ENCODE results near the gene IL26. TPM values are rescaled to one million over a fixed set of nuclear protein-coding genes. Genes with fewer than 3 reads are reported as not detected.

IL26 gene, protein sequence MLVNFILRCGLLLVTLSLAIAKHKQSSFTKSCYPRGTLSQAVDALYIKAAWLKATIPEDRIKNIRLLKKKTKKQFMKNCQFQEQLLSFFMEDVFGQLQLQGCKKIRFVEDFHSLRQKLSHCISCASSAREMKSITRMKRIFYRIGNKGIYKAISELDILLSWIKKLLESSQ
- not detected for total RNA-seq
- 0.25 TPM for total RNA-seq (2013)

DNA sequence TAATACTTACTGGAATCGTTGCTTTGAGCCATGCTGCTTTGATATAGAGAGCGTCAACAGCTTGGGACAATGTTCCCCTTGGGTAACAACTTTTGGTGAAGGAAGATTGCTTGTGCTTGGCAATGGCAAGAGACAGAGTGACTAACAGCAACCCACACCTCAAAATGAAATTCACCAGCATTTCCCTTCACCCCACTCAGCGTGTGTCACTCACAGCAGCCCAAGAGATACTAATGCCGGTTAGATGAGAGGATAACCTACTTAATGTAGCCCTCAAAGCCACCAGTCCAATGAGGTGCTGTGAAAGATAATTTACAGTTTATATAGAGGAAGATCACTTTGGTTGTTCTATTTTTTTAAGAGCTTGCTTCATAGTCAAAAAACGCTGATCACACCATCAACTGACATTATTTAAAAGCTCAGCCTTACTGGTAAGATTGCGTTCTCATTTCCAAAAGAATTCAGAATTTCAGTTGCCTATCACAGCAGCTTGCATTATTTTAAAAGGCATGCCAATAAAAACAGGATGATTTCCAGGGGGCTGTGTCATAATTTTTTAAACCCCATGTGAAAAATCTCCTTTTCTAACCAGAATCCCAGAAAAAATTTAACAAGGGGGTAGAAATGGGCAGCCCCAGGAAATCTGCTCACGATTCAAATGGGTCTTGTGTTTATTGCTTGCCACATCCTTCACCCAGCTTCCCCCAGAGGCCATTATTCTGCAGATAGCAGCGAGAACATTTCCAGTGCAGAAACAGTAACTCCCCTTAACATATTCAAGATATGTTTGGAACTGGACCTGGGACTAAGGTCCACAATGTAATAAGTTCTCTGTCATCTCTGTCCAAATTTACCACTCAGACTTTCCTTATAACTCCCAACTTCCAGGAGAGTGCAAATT, at the start of gene IL26:
IL26 (minus strand) TSS at position 235 of the 901 bp plus-strand sequence; CDS start at position 181, 54 bp downstream.
- H3K4me3 Mint-ChIP-seq: no peak within 1 kb of the TSS
- Histone ChIP-seq H3K4me3 (ENCODE audit: low read length) (no peak within 1 kb of the TSS), H3K36me3 (ENCODE audit: control insufficient read depth, insufficient read depth, low read length) (no peaks in the 10 kb centered on the region), H3K4me1 (ENCODE audit: control insufficient read depth, insufficient read depth, low read length) (peaks cover 4% of the 10 kb centered on the region), H3K9me3 (ENCODE audit: control insufficient read depth, insufficient read depth, low read length) (no peaks in the 10 kb centered on the region), H3K27me3 (ENCODE audit: control insufficient read depth, insufficient read depth, low read length) (no peaks in the 10 kb centered on the region), H3K27ac (ENCODE audit: low read length) (no peak within 1 kb of the TSS)
- no peaks in the 10 kb centered on the region for H3K9me3 Mint-ChIP-seq
- H3K27ac Mint-ChIP-seq: no peak within 1 kb of the TSS
- TF ChIP-seq, protein P1, sequence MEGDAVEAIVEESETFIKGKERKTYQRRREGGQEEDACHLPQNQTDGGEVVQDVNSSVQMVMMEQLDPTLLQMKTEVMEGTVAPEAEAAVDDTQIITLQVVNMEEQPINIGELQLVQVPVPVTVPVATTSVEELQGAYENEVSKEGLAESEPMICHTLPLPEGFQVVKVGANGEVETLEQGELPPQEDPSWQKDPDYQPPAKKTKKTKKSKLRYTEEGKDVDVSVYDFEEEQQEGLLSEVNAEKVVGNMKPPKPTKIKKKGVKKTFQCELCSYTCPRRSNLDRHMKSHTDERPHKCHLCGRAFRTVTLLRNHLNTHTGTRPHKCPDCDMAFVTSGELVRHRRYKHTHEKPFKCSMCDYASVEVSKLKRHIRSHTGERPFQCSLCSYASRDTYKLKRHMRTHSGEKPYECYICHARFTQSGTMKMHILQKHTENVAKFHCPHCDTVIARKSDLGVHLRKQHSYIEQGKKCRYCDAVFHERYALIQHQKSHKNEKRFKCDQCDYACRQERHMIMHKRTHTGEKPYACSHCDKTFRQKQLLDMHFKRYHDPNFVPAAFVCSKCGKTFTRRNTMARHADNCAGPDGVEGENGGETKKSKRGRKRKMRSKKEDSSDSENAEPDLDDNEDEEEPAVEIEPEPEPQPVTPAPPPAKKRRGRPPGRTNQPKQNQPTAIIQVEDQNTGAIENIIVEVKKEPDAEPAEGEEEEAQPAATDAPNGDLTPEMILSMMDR (IDR thresholded peaks at IDR 0.05): no peak
- DNase-seq: peak in 1 of 2 donors; percentile 20
- intact Hi-C loops (cut with micrococcal nuclease): no loop called here
- no peaks in the 10 kb centered on the region for H3K36me3 Mint-ChIP-seq
- H3K27me3 Mint-ChIP-seq (ENCODE audit: low read depth in 2 of 2): peaks cover 8 to 20% of the 10 kb centered on the region in 2 donors
- no peak for ATAC-seq
- H3K4me1 Mint-ChIP-seq: peaks cover 6 to 7% of the 10 kb centered on the region in 2 donors
- 49% methylated on average over 8 of the region's 8 CpGs for WGBS (ENCODE audit: insufficient coverage)

DNA sequence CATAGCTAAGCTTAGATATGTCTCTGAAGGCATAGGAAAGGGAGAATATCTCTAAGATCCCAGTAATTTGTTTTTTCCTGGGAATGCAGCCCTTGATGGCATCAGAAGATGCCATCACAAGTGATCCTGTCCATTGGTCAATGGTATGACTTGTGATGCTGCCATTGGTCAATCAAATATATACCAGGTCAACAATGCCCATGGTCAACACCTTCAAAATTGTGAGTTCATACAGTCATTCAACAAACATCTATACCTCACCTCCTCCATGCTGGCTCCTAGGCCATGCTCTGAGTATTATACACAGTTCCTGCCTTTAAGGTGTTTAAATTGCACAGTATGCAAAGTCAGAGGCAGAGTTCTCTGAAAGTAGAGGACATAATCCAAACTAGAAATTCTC, 47.1 kb upstream of the IL26 start:
- no peak overlapping the region for H3K27ac Mint-ChIP-seq
- Histone ChIP-seq H3K4me3 (ENCODE audit: low read length) (no peak overlapping the region), H3K4me1 (ENCODE audit: control insufficient read depth, insufficient read depth, low read length) (no peaks in the 10 kb centered on the region), H3K9me3 (ENCODE audit: control insufficient read depth, insufficient read depth, low read length) (no peaks in the 10 kb centered on the region), H3K27me3 (ENCODE audit: control insufficient read depth, insufficient read depth, low read length) (no peaks in the 10 kb centered on the region), H3K27ac (ENCODE audit: low read length) (no peak overlapping the region), H3K36me3 (ENCODE audit: control insufficient read depth, insufficient read depth, low read length) (no peaks in the 10 kb centered on the region)
- H3K4me1 Mint-ChIP-seq: no peaks in the 10 kb centered on the region
- TF ChIP-seq, protein P1 (IDR thresholded peaks at IDR 0.05): no peak
- intact Hi-C loops (cut with micrococcal nuclease): no loop called here
- no peak overlapping the region for H3K4me3 Mint-ChIP-seq
- no peak for DNase-seq
- no peaks in the 10 kb centered on the region for H3K36me3 Mint-ChIP-seq
- H3K27me3 Mint-ChIP-seq (ENCODE audit: low read depth in 2 of 2): peaks cover 0 to 10% of the 10 kb centered on the region in 2 donors
- H3K9me3 Mint-ChIP-seq: no peaks in the 10 kb centered on the region
- ATAC-seq: no peak

DNA sequence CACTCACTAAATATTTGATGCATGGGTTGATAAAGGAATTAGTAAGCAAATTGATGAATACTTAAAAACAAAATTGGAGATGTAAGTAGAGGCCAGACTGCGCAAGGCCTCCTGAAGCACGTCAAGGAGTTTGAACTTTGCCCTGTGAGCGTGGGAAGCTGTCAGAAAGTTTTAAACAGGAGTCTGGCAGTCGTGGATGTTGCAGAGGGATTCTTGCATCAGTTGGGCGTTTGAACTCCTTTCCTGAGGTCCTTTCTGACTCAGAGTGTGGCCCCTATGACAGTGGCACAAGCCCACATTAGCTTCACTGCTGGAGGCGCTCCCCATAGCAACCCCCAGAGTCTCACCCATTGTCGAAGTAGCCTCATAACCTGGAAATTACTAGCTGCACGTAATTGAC, 45.7 kb upstream of the IL26 start:
- no peak overlapping the region for H3K27ac Mint-ChIP-seq
- no peaks in the 10 kb centered on the region for H3K9me3 Mint-ChIP-seq
- no peaks in the 10 kb centered on the region for H3K36me3 Mint-ChIP-seq
- peaks cover 0 to 10% of the 10 kb centered on the region in 2 donors for H3K27me3 Mint-ChIP-seq (ENCODE audit: low read depth in 2 of 2)
- ATAC-seq: no peak
- no peak for DNase-seq
- H3K4me3 ChIP-seq (ENCODE audit: low read length): no peak overlapping the region
- no peaks in the 10 kb centered on the region for H3K4me1 Mint-ChIP-seq
- no peaks in the 10 kb centered on the region for H3K4me1 ChIP-seq (ENCODE audit: control insufficient read depth, insufficient read depth, low read length)
- no peak overlapping the region for H3K27ac ChIP-seq (ENCODE audit: low read length)
- TF ChIP-seq, protein P1 (IDR thresholded peaks at IDR 0.05): no peak
- H3K36me3 ChIP-seq (ENCODE audit: control insufficient read depth, insufficient read depth, low read length): no peaks in the 10 kb centered on the region
- no peaks in the 10 kb centered on the region for H3K9me3 ChIP-seq (ENCODE audit: control insufficient read depth, insufficient read depth, low read length)
- intact Hi-C loops (cut with micrococcal nuclease): no loop called here
- no peak overlapping the region for H3K4me3 Mint-ChIP-seq
- WGBS (ENCODE audit: insufficient coverage): 83% methylated on average over 7 of the region's 8 CpGs
- no peaks in the 10 kb centered on the region for H3K27me3 ChIP-seq (ENCODE audit: control insufficient read depth, insufficient read depth, low read length)

All from natural killer cell (primary cell).